GM10248 (cell line): ENCODE results near the gene TRAF3IP1.
"Not testable (repeated sequence)": the region's sequence is repeated elsewhere in the genome, so short reads cannot be mapped to it uniquely, and the experiment has no call there.

Source experiments
- CTCF ChIA-PET: fragments of 300-600 bp; sonication (Branson Sonifier 250); formaldehyde crosslinking; extraction: SDS; loops from one replicate; lab custom pipeline; 2021; ENCODE audit warnings: antibody characterized with exemption; lab: Yijun Ruan, JAX
- POLR2A ChIA-PET: fragments of 350-650 bp; sonication (Branson Sonifier 250); formaldehyde crosslinking; extraction: SDS; loops from one replicate; lab custom pipeline; 2020; ENCODE audit warnings: antibody characterized with exemption; lab: Yijun Ruan, JAX
- DNase-seq: peaks from one replicate; pipeline ENCODE4 v3.0.0; 2012; ENCODE audit errors: extremely low spot score
- TF ChIP-seq, protein P1 (sequence below): IDR thresholded peaks from 2 replicates; pipeline ENCODE4 v1.5.1; 2012; ENCODE audit warnings: mild to moderate bottlenecking, low read depth; ENCODE audit errors: extremely low read depth, missing control alignments, control extremely low read depth

TRAF3IP1 gene

DNA sequence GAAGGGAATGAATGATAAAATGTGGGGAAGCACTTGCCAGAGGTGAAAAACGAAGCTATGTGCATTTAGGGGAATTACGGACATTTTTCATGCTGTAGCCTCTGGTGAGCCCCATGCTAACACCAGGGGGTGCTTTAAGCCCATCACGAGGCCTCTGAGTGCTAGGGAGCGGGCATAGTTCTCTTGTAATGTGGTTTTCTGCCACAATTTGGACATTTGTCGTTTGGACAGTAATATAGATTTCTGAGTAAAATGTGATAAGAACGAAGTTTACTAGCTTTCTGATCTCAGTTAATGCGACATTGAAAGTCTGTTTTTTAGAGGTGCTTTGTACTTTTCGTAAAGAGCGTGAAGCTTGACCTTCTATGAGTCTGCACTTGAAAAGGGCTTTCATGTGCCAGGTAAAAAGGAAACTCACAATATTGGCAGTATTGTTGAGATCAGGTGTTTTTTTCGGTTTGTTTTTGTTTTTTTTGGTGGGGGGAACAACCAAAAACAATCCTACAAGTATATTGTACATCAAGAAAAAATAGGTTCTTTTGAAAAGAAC lies 50.6 kb downstream of the TRAF3IP1 start:
- ChIA-PET CTCF (interaction anchor here (0.6 to 3.0 kb wide), 16 partner anchors 8 to 419 kb away, joined by 3 to 21 read pairs (median 4); no protein-coding TSS in a partner anchor), POLR2A (no interaction called here)
- peak; percentile 63 for DNase-seq
- TF ChIP-seq, protein P1, sequence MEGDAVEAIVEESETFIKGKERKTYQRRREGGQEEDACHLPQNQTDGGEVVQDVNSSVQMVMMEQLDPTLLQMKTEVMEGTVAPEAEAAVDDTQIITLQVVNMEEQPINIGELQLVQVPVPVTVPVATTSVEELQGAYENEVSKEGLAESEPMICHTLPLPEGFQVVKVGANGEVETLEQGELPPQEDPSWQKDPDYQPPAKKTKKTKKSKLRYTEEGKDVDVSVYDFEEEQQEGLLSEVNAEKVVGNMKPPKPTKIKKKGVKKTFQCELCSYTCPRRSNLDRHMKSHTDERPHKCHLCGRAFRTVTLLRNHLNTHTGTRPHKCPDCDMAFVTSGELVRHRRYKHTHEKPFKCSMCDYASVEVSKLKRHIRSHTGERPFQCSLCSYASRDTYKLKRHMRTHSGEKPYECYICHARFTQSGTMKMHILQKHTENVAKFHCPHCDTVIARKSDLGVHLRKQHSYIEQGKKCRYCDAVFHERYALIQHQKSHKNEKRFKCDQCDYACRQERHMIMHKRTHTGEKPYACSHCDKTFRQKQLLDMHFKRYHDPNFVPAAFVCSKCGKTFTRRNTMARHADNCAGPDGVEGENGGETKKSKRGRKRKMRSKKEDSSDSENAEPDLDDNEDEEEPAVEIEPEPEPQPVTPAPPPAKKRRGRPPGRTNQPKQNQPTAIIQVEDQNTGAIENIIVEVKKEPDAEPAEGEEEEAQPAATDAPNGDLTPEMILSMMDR = peak; percentile 84

DNA sequence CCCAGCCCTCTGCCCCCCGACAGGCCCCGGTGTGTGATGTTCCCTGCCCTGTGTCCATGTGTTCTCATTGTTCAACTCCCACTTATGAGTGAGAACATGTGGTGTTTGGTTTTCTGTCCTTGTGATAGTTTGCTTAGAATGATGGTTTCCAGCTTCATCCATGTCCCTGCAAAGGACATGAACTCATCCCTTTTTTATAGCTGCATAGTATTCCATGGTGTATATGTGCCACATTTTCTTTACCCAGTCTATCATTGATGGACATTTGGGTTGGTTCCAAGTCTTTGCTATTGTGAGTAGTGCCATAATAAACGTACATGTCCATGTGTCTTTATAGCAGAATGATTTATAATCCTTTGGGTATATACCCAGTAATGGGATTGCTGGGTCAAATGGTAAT lies 52.0 kb downstream of the TRAF3IP1 start:
- DNase-seq, CTCF ChIA-PET, POLR2A ChIA-PET: not testable (repeated sequence)

DNA sequence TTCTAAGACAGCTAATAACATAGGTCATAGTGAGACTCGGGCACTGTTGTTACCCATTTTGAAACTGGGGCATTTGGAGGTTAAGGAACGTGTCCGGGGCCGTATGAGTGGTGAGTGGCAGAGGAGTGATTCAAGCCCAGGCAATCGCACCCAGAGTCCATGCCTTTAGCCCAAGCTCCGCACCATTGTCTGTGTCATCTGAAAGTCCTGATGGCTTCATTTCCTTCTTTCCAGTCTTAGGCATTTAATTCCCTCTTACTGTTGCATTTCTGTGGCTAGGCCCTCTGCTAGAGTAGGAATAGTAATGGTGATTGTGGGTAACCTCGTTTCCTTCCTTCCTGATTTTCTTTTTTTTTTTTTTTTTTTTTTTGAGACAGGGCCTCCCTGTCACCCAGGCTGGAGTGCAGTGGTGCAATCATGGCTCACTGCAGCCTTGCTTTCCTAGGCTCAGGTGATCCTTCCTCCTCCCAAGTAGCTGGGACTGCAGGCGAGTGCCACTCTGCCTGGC lies 56.6 kb downstream of the TRAF3IP1 start:
- ChIA-PET POLR2A (no interaction called here), CTCF (interaction anchor here (1.2 to 1.3 kb wide), 2 partner anchors 14 to 16 kb away, joined by 3 to 4 read pairs; no protein-coding TSS in a partner anchor)
- TF ChIP-seq, protein P1 = no peak
- DNase-seq = no peak

DNA sequence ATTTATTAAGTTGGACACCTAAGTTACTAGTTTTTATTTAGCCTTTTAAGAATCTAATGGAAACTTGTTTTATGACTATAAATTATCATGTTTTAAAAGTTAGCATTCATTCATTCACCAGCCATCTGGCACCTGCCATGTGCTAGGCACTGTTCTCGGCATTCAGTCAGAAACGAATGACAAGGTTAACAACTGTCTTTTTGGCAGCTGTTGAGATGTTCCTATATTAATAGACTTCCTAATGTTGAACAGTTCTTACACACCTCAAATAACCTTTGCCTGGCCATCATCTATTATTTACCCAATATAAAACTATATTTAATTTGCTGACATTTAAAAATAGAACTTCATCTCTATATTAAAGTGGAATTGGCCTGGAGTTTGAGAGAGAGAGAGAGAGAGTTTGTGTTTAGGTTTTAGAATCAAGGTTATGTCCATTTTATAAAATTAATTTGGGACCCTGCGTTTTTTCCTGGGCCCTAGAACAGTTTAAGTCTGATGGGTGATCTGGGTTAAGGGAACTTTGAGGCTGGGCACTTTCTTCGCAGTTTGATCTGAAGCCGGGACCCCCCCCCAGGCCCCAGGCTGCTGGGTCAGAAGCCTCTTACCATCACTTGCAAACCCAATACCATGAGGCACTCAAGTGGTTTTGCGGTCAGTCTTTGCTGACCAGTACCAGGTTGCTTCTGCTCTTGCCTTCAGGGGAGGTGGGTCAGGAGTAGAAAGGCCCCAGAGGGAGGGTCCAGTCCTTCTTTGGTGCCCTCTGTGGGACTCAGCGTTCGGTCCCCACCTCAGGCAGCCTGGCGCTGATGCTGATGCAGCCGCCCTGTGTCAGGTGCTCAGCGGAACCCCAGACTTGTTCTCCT lies 58.1 kb downstream of the TRAF3IP1 start:
- POLR2A ChIA-PET = no interaction called here
- TF ChIP-seq, protein P1 = no peak
- no peak for DNase-seq
- CTCF ChIA-PET = interaction anchor here (0.7 kb wide), 1 partner anchor 8 kb away, joined by 4 read pairs; no protein-coding TSS in a partner anchor

DNA sequence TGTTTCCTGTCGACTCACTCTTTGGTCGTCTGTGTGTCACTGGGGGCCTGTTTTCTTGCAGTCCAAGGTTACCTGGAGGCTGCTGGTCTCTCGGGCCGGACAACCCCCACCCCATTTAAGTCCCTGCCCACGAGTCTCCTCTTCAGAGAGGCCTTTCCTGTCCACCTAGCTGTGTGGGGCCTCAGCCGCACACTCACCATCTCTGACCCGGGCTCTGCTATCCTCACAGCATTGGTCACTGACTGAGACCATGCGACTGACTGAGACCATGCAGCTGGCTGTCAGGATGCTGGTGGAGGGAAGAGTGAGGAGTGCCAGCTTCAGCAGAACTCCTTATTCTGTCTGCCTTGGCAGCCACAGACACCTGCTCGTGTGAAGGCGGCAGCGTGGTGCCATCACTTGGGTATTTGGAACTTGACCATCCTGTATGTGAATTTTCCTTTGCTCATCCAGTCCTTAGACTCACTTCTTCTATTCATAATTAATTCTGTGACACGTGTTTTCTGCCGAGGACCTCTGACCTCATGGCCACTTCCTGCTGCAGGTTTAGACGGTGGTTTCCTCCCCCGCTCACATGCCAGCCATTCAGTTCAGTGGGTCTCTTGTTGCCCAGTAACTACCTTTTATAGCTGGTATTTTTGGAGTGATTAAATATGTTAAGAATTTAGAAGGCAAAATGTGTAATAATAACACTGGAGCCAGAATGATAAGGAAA lies 58.9 kb downstream of the TRAF3IP1 start:
- DNase-seq = no peak
- POLR2A ChIA-PET = no interaction called here
- CTCF ChIA-PET = interaction anchor here (0.7 kb wide), 1 partner anchor 8 kb away, joined by 4 read pairs; no protein-coding TSS in a partner anchor
- TF ChIP-seq, protein P1 = no peak

DNA sequence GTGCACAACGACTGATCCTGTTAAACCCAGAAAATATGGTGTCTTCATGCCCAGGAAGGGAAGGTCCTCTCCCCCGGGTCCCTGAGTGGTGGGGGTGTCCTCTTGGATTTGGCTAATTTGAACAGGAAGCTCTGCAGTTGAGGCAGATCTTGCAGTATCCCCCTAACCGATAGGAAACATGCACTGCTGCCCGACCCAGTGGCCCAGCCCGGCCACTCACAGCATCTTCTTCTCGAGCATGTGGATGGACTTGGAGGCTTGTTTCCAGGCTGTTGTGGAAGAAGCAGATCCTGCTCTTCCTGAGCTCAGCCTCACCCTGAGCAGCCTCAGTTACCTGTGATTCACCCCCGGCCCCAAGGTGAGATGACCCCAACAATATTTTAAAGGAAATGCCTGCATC lies 60.0 kb downstream of the TRAF3IP1 start:
- no peak for DNase-seq
- TF ChIP-seq, protein P1 = no peak
- POLR2A ChIA-PET = no interaction called here
- CTCF ChIA-PET = interaction anchor here (0.9 kb wide), 1 partner anchor 10 kb away, joined by 4 read pairs; no protein-coding TSS in a partner anchor
